HG02588 (cell line): ENCODE results near the gene GCA.

ENCODE experiments used
- ATAC-seq: cut with Tn5 transposase; IDR thresholded peaks from one replicate; pipeline ENCODE4 v1.9.1; 2021; ENCODE audit warnings: mild to moderate bottlenecking, moderate library complexity; ENCODE audit not compliant: unreplicated experiment

The GCA gene

DNA sequence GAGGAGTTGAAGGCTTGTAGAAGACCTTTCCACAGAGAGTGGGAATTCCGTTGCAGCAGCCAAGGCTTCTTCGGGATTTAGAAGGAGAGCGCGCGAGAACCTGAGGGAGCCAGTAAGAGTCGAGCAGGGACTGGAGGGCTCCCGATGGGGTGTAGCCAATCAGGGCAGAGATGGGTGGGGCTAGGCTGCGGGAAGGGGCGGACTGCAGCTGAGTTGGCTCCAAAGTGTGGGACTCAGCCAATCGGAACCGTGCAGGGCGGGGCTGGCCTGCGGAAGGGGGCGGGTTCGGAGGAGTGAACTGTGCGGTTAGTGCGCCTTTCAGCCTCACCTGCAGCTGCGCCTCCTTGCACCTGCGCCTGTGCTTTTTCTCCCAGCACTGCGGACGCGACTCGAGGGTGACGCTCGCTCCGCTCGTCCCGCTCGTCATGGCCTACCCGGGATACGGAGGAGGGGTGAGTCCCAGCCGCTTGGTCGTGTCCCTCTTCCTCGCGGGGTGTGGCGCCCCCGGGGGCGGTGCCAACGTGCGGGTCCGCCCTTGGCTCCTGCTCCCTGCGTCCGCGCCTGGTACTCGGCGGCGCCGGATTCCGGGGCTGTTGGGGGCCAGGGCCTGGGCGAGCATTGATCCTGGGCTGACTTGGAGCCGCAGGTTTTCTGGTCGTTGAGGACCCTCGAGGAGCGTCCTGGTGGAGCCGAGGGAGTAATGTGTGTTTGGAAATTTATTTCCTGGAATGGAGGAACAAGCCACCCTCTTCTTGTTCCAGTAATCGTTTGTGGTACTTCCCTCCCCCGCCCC lies at the start of gene GCA:
TSS of gene GCA (plus strand) at position 309 of the 793 bp plus-strand sequence. CDS start at position 426, 117 bp downstream.
- ATAC-seq, result peak; percentile 99

DNA sequence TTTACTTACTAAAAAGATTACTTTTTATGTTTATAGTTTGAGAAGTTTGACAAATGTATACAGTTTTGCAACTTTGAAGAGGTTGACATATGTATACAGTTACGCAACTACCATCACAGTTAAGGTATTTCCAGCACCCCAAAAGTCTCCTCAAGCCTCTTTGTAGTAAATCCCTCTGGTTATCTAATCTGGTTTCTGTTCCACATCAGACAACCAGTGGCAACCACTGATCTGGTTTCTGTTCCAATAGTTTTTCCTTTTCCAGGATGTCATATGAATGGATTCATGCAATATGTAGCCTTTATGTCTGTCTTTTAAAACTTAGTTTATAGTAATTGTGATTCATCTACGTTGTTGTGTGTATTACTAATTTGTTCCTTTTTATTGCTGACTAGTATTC lies 48.9 kb upstream of the GCA start:
- no peak for ATAC-seq

DNA sequence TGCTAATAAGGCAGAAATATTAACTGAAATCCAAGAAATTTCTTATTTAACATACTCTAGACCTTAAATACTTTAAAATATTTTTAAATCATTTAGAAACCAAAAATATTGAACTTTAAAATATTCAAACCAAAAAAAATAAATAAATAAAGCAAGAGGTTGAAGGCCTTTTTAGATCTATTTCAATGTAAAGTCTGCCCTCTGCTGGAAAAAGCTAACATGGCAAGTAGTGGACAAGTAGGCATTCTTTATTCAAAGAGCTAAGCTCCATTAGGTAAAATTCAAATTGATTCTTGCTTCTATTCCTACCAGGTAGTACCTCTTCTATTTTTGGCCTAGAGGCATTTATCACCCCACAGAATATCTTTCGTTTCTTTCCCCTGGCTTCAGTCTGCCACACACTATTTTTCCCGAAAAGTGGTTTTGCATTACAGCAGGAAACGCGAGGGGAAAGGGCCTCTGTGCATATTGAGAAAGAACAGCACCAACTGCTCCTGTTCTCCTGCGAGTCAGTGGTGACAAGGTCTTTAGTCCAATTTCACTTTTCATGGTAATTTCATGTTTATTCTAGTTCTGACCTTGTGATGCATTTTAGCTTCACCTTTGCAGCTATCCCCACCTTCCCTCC lies 45.9 kb upstream of the GCA start:
- peak; percentile 64 for ATAC-seq

- ATAC-seq, result no peak
Observed at GRCh38 chr2:162298669-162299335, 45.1 kb upstream of the GCA start.

GRCh38 chr2:162300266-162300665 lies 43.7 kb upstream of the GCA start:
- ATAC-seq, result no peak

GRCh38 chr2:162301151-162301804 lies 42.7 kb upstream of the GCA start:
- ATAC-seq, result peak; percentile 42

GRCh38 chr2:162301877-162302276 lies 42.1 kb upstream of the GCA start:
- ATAC-seq, result no peak

DNA sequence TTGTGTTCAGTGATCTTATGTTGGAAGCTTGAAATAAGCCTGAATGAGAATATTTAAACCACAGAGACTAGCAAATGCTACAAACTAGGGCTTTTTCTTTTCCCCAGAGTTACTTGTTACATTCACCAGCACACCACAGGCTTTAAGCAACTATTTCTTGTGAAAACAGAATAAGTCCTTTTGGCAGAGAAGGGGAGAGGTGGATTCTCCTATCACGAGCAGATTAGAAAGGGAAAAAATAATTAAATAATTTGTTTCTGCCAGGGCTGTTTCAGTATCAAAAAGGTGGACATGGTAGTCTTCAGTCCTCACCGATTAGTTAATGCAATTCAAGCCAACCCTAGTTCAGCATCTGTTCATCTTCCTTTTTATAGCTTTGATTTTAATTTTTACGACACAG lies 38.0 kb upstream of the GCA start:
- no peak for ATAC-seq

DNA sequence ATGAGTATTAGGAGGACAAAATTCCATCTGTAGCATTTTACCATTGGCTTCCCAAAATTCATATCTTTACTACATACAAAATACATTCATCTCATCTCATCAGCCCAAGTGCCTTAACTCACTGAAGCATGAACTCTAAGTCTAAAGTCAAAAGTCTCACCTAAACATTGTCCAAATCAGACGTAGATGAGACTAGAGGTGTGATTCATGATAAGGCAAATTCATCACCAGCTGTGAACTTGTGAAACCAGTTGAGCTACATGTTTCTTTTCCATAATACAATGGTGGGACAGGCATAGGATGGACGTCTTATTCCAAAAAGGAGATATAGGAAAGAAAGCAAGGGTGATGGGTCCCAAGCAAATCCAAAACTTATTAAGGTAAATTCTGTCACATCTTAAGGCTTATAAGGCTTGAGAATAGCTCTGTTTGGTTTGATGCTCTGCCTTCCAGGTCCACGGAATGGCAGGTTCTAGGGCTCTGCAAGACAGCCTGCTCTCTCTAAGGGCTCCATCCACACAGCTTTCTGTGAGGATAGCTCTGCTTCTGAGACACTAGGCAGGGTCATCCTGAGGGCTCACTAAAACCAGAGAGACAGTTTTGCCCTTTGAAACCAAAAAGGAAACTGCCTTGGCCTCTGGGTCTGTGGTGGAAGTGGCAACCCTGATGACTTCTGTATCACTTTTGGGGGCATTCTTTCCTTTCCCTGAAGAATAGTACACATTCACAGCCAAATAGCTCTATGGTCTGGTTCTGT lies 35.0 kb upstream of the GCA start:
- peak; percentile 59 for ATAC-seq

- no peak for ATAC-seq
Observed at GRCh38 chr2:162312853-162313252, 31.1 kb upstream of the GCA start.

GRCh38 chr2:162315938-162316337 lies 28.0 kb upstream of the GCA start:
- no peak for ATAC-seq

DNA sequence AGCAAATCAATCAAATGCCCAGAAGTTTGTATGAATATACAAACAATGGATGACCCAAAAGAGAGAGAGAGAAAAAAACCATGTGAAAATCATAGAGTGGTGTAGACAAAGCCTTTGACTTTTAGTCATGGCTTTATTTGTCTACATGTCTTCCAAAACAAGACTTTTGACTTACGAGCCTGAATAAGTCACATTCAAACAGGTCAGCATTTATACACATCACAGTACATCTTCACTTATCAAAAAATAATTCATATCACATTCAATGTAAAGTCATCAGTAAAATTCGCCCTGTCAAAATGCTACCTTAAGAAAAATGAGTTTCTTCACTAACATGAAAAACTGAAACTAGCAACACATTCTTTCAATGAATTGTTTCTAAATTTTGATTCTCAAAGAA lies 27.3 kb upstream of the GCA start:
- no peak for ATAC-seq

GRCh38 chr2:162317058-162317742 lies 26.7 kb upstream of the GCA start:
- no peak for ATAC-seq

GRCh38 chr2:162317861-162318327 lies 26.0 kb upstream of the GCA start:
- peak; percentile 5 for ATAC-seq

GRCh38 chr2:162318328-162319180 lies 25.4 kb upstream of the GCA start, which contains the start of gene IFIH1:
Gene IFIH1, minus strand, starts transcription at chr2:162318684. Its CDS starts 377 bp downstream, at chr2:162318307.
- ATAC-seq, result peak; percentile 82

DNA sequence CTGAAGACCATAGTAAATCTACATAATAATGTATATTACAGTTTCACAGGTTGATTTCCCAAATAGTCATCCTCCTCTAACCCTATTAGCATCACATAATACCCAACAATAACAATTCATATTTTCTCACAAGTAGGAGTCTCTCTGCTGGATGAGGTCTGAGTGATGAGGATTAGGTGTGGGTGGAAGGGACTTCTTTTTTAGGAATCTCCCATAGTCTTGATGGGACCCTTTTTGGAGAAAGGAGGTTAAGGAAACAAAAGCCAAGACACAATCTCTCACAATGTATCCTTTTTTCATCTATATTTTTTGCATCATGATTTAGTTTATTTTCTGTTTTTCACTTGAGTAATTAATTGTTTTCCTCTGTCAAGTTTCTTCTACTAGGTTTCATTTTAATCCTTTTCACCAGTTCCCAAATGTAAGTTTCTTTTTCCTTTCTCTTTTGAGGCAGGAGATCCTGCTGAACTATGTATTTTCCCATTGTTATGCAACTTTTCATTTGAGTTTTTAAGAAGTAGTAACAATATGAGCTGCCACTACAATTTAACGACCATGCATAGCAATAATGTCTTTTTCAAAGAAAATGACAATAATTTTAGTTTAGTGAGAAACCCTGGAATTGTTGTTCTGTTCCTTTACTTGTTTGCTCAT lies 22.9 kb upstream of the GCA start:
- ATAC-seq, result no peak

GRCh38 chr2:162324953-162325352 lies 19.0 kb upstream of the GCA start:
- no peak for ATAC-seq

- no peak for ATAC-seq
Observed at GRCh38 chr2:162327134-162327769, 16.7 kb upstream of the GCA start.
